PC-9 (cell line): Measurements from ENCODE around the gene ADD3.

Experiments used
- EZH2 ChIP-seq: fragments of 200-600 bp; sonication (generic); IDR thresholded peaks from 2 replicates; pipeline ENCODE4 v1.8.0; 2017; ENCODE audit warnings: antibody characterized with exemption, low read depth
- TF ChIP-seq, protein P1 (sequence below): fragments of 200-600 bp; sonication (generic); conservative IDR thresholded peaks from 2 replicates; pipeline ENCODE4 v1.6.1; 2017; ENCODE audit warnings: mixed run types, antibody characterized with exemption, mild to moderate bottlenecking, moderate library complexity

- TF ChIP-seq, protein P1, sequence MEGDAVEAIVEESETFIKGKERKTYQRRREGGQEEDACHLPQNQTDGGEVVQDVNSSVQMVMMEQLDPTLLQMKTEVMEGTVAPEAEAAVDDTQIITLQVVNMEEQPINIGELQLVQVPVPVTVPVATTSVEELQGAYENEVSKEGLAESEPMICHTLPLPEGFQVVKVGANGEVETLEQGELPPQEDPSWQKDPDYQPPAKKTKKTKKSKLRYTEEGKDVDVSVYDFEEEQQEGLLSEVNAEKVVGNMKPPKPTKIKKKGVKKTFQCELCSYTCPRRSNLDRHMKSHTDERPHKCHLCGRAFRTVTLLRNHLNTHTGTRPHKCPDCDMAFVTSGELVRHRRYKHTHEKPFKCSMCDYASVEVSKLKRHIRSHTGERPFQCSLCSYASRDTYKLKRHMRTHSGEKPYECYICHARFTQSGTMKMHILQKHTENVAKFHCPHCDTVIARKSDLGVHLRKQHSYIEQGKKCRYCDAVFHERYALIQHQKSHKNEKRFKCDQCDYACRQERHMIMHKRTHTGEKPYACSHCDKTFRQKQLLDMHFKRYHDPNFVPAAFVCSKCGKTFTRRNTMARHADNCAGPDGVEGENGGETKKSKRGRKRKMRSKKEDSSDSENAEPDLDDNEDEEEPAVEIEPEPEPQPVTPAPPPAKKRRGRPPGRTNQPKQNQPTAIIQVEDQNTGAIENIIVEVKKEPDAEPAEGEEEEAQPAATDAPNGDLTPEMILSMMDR: no peak
- no peak for TF ChIP-seq EZH2
Observed at GRCh38 chr10:110040108-110040507, 32.3 kb downstream of the ADD3 start.
